Body of pancreas (tissue), 4 donors: ENCODE measurements around the gene TRIOBP. TPM values are rescaled to one million over a fixed set of nuclear protein-coding genes. Genes with fewer than 3 reads are reported as not detected.
"Not testable (repeated sequence)": the region's sequence is repeated elsewhere in the genome, so short reads cannot be mapped to it uniquely, and the experiment has no call there.

ENCODE experiments used
- ATAC-seq: fragments of 150-250 bp; one replicate; pipeline ENCODE4 v1.9.1; 2016
- DNase-seq, 4 donors: peaks; one replicate each; pipeline ENCODE4 v3.0.0-alpha.2; 2019
- H3K27ac ChIP-seq, 4 donors: fragments of 200-600 bp; sonication (generic); 1 replicate in 3 of 4; 2 replicates in 1 of 4; pipeline versions ENCODE4 v1.5.1 to v1.6.1; 2016 to 2019; ENCODE audit warnings: mild to moderate bottlenecking in 1 of 4, mixed read lengths in 1 of 4, moderate library complexity in 1 of 4
- H3K27me3 ChIP-seq, 2 donors: fragments of 200-600 bp; sonication (generic); one replicate each; pipeline ENCODE4 v1.6.0; 2016; ENCODE audit warnings: mild to moderate bottlenecking in 1 of 2
- H3K36me3 ChIP-seq, 2 donors: fragments of 200-600 bp; sonication (generic); replicated peaks in 1 of 2; 2 replicates each; pipeline ENCODE4 v1.5.1; 2016; ENCODE audit warnings: low read depth in 2 of 2; ENCODE audit not compliant: insufficient read depth in 1 of 2
- H3K4me1 ChIP-seq: fragments of 200-600 bp; sonication (generic); one replicate; pipeline ENCODE4 v1.6.0; 2016
- H3K4me3 ChIP-seq, 2 donors: fragments of 200-600 bp; sonication (generic); 1 replicate in 1 of 2; 2 replicates in 1 of 2; pipeline ENCODE4 v1.5.1; 2016 to 2019
- H3K9me3 ChIP-seq, 3 donors: fragments of 200-600 bp; sonication (generic); 1 replicate in 2 of 3; 2 replicates in 1 of 3; pipeline ENCODE4 v1.5.1; 2016
- CTCF ChIP-seq, 7 experiments: fragments of 450-650 bp in 4 of 7; fragments of 200-600 bp in 3 of 7; sonication (generic) in 3 of 7; IDR thresholded peaks; one replicate each; pipeline ENCODE4 v1.5.1; 2016 to 2019; ENCODE audit warnings: antibody characterized with exemption in 7 of 7
- POLR2A ChIP-seq, 3 donors: fragments of 450-650 bp; IDR thresholded peaks; one replicate each; pipeline ENCODE4 v1.6.1; 2016; ENCODE audit warnings: antibody characterized with exemption in 3 of 3, mild to moderate bottlenecking in 2 of 3
- WGBS, 2 donors: methylation state at CpG; one replicate each; pipeline ENCODE4 v1.1.5; 2017; 5-methylcytosine and 5-hydroxymethylcytosine counted together
- intact Hi-C: fragments of 100-400 bp; cut with DNase I; formaldehyde crosslinking; loops from one replicate; pipeline ENCODE4 v1.15.1; 2023
- total RNA-seq, 2 donors: library from RNA; depleted of rRNA; stranded (reverse); fragments of >200 nt; gene quantifications; one replicate each; pipeline ENCODE4 v1.1.0, GENCODE V29; 2016

TRIOBP gene
- total RNA-seq, 2 donors from 2014 or later, result 65.6 to 76.5 TPM

DNA sequence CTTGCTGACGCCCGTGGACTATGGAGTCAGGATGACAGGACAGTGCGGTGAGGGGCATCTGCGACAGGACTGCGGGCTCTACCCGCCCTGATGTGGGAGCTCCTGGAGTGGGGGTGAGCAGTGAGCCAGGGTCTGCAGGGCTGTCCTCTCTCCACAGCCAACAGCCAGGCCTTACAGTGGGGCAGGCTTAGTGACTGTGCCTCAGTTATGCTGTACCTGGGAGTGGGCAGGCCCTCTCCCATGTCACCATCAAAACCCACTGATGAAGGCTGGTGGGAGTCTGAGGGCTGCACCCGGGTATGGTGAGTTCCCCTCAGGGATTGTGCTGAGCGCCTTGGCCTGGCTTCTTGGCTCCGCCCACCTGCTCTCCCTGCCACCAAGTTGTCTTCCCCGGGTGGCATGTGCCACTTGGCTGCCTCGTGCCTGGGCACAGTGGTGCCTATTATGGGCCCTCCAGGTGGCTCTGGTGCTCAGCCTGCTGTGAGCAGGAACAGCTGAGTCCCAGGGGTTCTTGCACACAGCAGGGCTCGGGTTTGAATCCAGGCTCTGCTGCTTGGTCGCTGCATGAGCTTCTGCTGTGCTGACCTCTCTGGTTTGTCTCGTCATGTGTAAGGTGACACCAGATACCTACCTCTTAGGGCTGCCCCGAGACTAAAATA is 4.1 kb upstream of the TRIOBP start:
- Histone ChIP-seq H3K9me3 (no peaks in the 10 kb centered on the region), H3K27me3 (no peaks in the 10 kb centered on the region), H3K4me1 (peaks cover 14% of the 10 kb centered on the region), H3K27ac (no peak overlapping the region), H3K4me3 (no peak overlapping the region), H3K36me3 (peaks cover 5 to 19% of the 10 kb centered on the region in 2 donors)
- WGBS, 2 donors, result 88 to 100% methylated on average over 1 to 14 of the region's 15 CpGs
- TF ChIP-seq POLR2A (IDR thresholded peaks at IDR 0.05) (no peak), CTCF (IDR thresholded peaks at IDR 0.05) (no peak)
- intact Hi-C loops, result loop anchor here (10.0 kb wide), 1 partner anchor 158 kb away; no protein-coding TSS in a partner anchor
- no peak for ATAC-seq
- DNase-seq, result no peak

DNA sequence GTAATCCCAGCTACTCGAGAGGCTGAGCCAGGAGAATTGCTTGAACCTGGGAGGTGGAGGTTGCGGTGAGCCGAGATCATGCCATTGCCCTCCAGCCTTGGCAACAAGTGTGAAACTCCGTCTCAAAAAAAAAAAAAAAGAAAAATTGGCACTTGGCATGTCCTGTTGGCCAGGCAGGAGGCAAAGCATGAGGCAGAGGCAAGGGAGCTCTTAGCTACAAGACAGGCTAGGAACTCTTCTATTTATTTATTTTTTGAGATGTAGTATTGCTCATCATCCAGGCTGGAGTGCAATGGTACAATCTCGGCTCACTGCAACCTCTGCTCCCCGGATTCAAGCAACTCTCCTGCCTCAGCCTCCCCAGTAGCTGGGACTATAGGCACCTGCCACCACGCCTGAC is 2.7 kb upstream of the TRIOBP start:
- intact Hi-C loops, result loop anchor here (10.0 kb wide), 1 partner anchor 159 kb away; no protein-coding TSS in a partner anchor

GRCh38 chr22:37696260-37696656 is 590 bp upstream of the TRIOBP start:
- not testable (repeated sequence) for H3K9me3 ChIP-seq, DNase-seq, ATAC-seq, H3K36me3 ChIP-seq, H3K27me3 ChIP-seq, H3K4me3 ChIP-seq
- intact Hi-C loops, result loop anchor here (10.0 kb wide), 1 partner anchor 161 kb away; no protein-coding TSS in a partner anchor
- peak overlapping the region in 1 of 4 donors; percentile 49 for H3K27ac ChIP-seq
- WGBS, 2 donors, result 21 to 31% methylated on average over 13 of the region's 13 CpGs
- peaks cover 14% of the 10 kb centered on the region for H3K4me1 ChIP-seq

More for the DNA sequence above, 2.7 kb upstream of the TRIOBP start:
- H3K27ac ChIP-seq, ATAC-seq, DNase-seq, H3K9me3 ChIP-seq, H3K4me3 ChIP-seq, H3K27me3 ChIP-seq: not testable (repeated sequence)
- Histone ChIP-seq H3K4me1 (peaks cover 14% of the 10 kb centered on the region), H3K36me3 (peaks cover 5 to 16% of the 10 kb centered on the region in 2 donors)
- 96 to 97% methylated on average over 7 of the region's 7 CpGs for WGBS, 2 donors

DNA sequence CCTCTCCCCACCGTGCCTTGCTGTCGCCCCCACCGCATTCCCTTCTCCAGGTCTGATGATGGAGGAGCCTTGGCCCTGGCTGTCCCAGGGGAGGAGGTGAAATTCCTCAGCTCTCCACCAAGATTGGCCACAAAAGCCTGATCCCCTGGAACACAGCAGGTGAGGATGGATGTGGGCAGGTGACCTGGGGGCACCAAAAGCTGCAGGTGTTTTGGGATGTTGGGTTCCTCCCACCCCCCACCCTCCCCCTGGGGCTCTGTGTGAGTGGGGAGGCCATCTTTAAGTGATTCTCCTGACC is 639 bp downstream of the TRIOBP start:
- H3K27me3 ChIP-seq, result no peaks in the 10 kb centered on the region
- H3K4me1 ChIP-seq, result peaks cover 14% of the 10 kb centered on the region
- no peaks in the 10 kb centered on the region for H3K9me3 ChIP-seq
- WGBS, 2 donors, result 17% methylated on average over 2 of the region's 3 CpGs; no CpG with 5 or more reads in 1 of the 2 donors
- TF ChIP-seq CTCF (IDR thresholded peaks at IDR 0.05) (no peak), POLR2A (IDR thresholded peaks at IDR 0.05) (no peak)
- ATAC-seq (no peak), DNase-seq (no peak)
- no peaks in the 10 kb centered on the region for H3K36me3 ChIP-seq
- no peak overlapping the region for H3K4me3 ChIP-seq
- no peak overlapping the region for H3K27ac ChIP-seq
- intact Hi-C loops, result loop anchor here (10.0 kb wide), 1 partner anchor 163 kb away; no protein-coding TSS in a partner anchor

DNA sequence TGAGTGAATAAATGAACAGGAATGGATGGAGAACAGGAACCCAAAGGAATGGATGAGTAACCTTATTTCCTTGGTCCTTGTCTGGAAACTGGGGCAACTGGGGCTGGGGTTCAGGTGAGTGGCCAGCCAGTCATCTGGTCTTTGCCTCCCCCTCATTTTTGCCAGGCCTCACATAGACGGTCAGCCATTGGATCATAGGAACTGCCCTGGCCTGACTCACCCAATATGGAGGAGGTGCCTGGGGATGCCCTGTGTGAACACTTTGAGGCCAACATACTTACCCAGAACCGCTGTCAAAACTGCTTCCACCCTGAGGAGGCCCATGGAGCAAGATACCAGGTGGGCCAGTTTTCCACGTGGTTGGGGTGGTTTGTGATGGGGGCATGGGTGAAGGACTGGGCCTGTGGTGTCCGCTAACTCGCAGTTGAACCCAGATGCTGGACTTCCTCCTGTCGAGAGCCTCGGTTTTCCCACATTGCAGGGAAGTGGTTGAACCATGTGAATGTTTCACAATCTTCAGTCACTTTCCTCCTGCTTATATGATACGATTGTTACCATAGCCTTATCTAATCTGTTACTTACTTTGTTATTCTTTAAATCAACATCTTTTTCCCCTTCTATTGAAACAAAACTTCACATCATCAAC is 4.4 kb downstream of the TRIOBP start:
- intact Hi-C loops, result no loop called here
- ATAC-seq (no peak), DNase-seq (peak in 1 of 4 donors; percentile 33)

More for the DNA sequence above, 4.4 kb downstream of the TRIOBP start:
- Histone ChIP-seq H3K9me3 (no peaks in the 10 kb centered on the region), H3K4me3 (no peak overlapping the region), H3K4me1 (peaks cover 8% of the 10 kb centered on the region), H3K36me3 (no peaks in the 10 kb centered on the region), H3K27ac (no peak overlapping the region), H3K27me3 (no peaks in the 10 kb centered on the region)
- 62 to 73% methylated on average over 8 of the region's 8 CpGs for WGBS, 2 donors
- TF ChIP-seq CTCF (IDR thresholded peaks at IDR 0.05) (no peak), POLR2A (IDR thresholded peaks at IDR 0.05) (no peak)
